ENCODE data around the gene CMTM8.

The CMTM8 gene

DNA sequence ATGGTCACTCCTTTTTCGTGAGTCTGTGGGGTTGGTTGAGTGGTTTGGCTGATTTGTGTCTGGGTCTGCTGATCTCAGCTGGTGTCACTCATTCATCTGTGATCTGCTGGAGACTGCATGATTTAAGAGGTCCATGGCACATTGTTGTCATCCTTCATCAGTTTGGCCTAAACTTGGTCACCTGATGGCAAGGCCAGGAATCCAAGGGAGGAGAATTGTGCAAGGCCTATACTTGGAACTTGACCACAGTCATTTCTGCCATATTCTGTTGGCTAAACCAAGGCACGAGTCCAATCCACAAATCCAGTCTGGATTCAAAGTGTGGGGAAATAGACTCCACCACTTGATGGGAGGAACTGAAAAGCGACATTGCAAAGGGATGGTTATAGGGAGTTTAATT, 67.6 kb downstream of the CMTM8 start:
- Histone ChIP-seq H3K4me2 (ENCODE audit: insufficient read depth, low read length) (no peak overlapping the region), H3K4me1 (ENCODE audit: insufficient read depth, low read length) (peaks cover 45% of the 10 kb centered on the region), H4K20me1 (ENCODE audit: insufficient read depth, low read length) (no peaks in the 10 kb centered on the region), H3K79me2 (ENCODE audit: insufficient read depth, low read length) (no peaks in the 10 kb centered on the region; the same call in 1 of the 2 replicates), H2AFZ (ENCODE audit: low read depth, low read length) (no peak overlapping the region), H3K36me3 (ENCODE audit: insufficient read depth, low read length) (no peaks in the 10 kb centered on the region), H3K27ac (ENCODE audit: low read length) (no peak overlapping the region), H3K27me3 (ENCODE audit: insufficient read depth, low read length, poor library complexity) (no peaks in the 10 kb centered on the region), H3K9ac (ENCODE audit: low read depth, low read length) (no peak overlapping the region), H3K4me3 (ENCODE audit: low read depth in 1 of 2, low read length in 2 of 2) (no peak overlapping the region), H3K9me3 (ENCODE audit: insufficient read depth, low read length, severe bottlenecking) (no peaks in the 10 kb centered on the region)
- DNase-seq (no peak), ATAC-seq (ENCODE audit: insufficient read depth, low read depth) (no peak)
- TF ChIP-seq EZH2 (IDR thresholded peaks at IDR 0.05; ENCODE audit: borderline replicate concordance, low read depth, low read length, severe bottlenecking): no peak
- TF ChIP-seq, protein P1, sequence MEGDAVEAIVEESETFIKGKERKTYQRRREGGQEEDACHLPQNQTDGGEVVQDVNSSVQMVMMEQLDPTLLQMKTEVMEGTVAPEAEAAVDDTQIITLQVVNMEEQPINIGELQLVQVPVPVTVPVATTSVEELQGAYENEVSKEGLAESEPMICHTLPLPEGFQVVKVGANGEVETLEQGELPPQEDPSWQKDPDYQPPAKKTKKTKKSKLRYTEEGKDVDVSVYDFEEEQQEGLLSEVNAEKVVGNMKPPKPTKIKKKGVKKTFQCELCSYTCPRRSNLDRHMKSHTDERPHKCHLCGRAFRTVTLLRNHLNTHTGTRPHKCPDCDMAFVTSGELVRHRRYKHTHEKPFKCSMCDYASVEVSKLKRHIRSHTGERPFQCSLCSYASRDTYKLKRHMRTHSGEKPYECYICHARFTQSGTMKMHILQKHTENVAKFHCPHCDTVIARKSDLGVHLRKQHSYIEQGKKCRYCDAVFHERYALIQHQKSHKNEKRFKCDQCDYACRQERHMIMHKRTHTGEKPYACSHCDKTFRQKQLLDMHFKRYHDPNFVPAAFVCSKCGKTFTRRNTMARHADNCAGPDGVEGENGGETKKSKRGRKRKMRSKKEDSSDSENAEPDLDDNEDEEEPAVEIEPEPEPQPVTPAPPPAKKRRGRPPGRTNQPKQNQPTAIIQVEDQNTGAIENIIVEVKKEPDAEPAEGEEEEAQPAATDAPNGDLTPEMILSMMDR (IDR thresholded peaks at IDR 0.05; ENCODE audit: borderline replicate concordance, extremely low read depth, low read length, poor library complexity, severe bottlenecking): no peak

DNA sequence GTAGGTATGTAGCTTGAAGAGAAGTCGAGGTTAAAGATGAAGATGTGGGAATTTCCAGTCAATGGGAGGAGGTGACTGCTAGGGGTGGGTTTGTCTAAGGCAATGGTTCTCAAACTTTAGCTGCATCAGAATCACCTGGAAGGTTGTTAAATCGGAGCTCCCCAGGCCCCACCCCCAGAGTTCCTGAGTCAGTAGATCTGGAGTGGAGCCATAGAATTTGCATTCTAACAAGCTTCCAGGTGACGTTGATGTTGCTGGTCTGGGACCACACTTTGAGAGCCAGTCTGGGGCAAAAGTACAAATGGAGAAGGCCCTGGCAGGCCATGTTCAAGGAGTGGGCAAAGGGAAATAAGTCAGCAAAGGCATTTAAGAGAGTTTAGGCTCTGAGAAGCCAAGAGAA, 69.1 kb downstream of the CMTM8 start:
- ATAC-seq (ENCODE audit: insufficient read depth, low read depth) (no peak), DNase-seq (no peak)
- Histone ChIP-seq H3K9ac (ENCODE audit: low read depth, low read length) (no peak overlapping the region), H3K9me3 (ENCODE audit: insufficient read depth, low read length, severe bottlenecking) (no peaks in the 10 kb centered on the region), H3K4me3 (ENCODE audit: low read depth in 1 of 2, low read length in 2 of 2) (no peak overlapping the region), H3K27me3 (ENCODE audit: insufficient read depth, low read length, poor library complexity) (no peaks in the 10 kb centered on the region), H3K4me2 (ENCODE audit: insufficient read depth, low read length) (no peak overlapping the region), H3K79me2 (ENCODE audit: insufficient read depth, low read length) (no peaks in the 10 kb centered on the region; the same call in 1 of the 2 replicates), H2AFZ (ENCODE audit: low read depth, low read length) (no peak overlapping the region), H3K4me1 (ENCODE audit: insufficient read depth, low read length) (peaks cover 30% of the 10 kb centered on the region), H3K36me3 (ENCODE audit: insufficient read depth, low read length) (no peaks in the 10 kb centered on the region), H4K20me1 (ENCODE audit: insufficient read depth, low read length) (no peaks in the 10 kb centered on the region), H3K27ac (ENCODE audit: low read length) (no peak overlapping the region)
- no peak for TF ChIP-seq EZH2 (IDR thresholded peaks at IDR 0.05; ENCODE audit: borderline replicate concordance, low read depth, low read length, severe bottlenecking)
- TF ChIP-seq, protein P1 (IDR thresholded peaks at IDR 0.05; ENCODE audit: borderline replicate concordance, extremely low read depth, low read length, poor library complexity, severe bottlenecking): no peak

DNA sequence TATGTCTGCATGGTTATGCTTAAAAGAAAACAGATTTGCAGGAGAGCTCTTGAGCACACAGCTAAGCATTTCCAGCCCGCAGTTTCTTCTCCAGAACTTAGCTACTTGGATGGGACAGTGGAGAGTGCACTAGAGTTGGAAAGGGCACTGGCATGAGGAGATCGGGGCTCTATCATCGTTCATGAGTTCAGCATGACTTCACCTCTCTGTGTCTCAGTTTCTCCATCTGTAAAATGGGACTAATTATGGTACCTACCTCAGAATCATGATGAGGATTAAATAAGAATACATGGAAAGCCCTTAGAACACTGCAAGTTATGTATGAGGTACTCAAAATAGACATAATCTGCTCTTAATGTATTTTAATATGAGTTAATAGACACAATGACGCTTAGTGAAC, 69.9 kb downstream of the CMTM8 start:
- Histone ChIP-seq H3K79me2 (ENCODE audit: insufficient read depth, low read length) (no peaks in the 10 kb centered on the region; the same call in 1 of the 2 replicates), H2AFZ (ENCODE audit: low read depth, low read length) (no peak overlapping the region), H3K4me3 (ENCODE audit: low read depth in 1 of 2, low read length in 2 of 2) (no peak overlapping the region), H3K9ac (ENCODE audit: low read depth, low read length) (no peak overlapping the region), H3K27ac (ENCODE audit: low read length) (no peak overlapping the region), H3K4me1 (ENCODE audit: insufficient read depth, low read length) (peaks cover 22% of the 10 kb centered on the region), H3K27me3 (ENCODE audit: insufficient read depth, low read length, poor library complexity) (no peaks in the 10 kb centered on the region), H3K4me2 (ENCODE audit: insufficient read depth, low read length) (no peak overlapping the region), H3K36me3 (ENCODE audit: insufficient read depth, low read length) (no peaks in the 10 kb centered on the region), H4K20me1 (ENCODE audit: insufficient read depth, low read length) (no peaks in the 10 kb centered on the region), H3K9me3 (ENCODE audit: insufficient read depth, low read length, severe bottlenecking) (no peaks in the 10 kb centered on the region)
- ATAC-seq (ENCODE audit: insufficient read depth, low read depth): no peak
- TF ChIP-seq EZH2 (IDR thresholded peaks at IDR 0.05; ENCODE audit: borderline replicate concordance, low read depth, low read length, severe bottlenecking): no peak
- TF ChIP-seq, protein P1 (IDR thresholded peaks at IDR 0.05; ENCODE audit: borderline replicate concordance, extremely low read depth, low read length, poor library complexity, severe bottlenecking): no peak
- DNase-seq: no peak
